HPDE6-E6E7 (cell line): ENCODE measurements around the gene SMAD1.
"Not testable (repeated sequence)": the region's sequence is repeated elsewhere in the genome, so short reads cannot be mapped to it uniquely, and the experiment has no call there.

ENCODE experiments used
- DNase-seq: peaks from one replicate; pipeline ENCODE4 v3.0.0; 2011; ENCODE audit warnings: missing footprints; ENCODE audit errors: extremely low spot score

SMAD1 gene

GRCh38 chr4:145564540-145564939 lies 82.9 kb downstream of the SMAD1 start:
- DNase-seq, result no peak

GRCh38 chr4:145565328-145565727 lies 83.7 kb downstream of the SMAD1 start:
- DNase-seq, result no peak

GRCh38 chr4:145566086-145566708 lies 84.5 kb downstream of the SMAD1 start:
- DNase-seq, result no peak

DNA sequence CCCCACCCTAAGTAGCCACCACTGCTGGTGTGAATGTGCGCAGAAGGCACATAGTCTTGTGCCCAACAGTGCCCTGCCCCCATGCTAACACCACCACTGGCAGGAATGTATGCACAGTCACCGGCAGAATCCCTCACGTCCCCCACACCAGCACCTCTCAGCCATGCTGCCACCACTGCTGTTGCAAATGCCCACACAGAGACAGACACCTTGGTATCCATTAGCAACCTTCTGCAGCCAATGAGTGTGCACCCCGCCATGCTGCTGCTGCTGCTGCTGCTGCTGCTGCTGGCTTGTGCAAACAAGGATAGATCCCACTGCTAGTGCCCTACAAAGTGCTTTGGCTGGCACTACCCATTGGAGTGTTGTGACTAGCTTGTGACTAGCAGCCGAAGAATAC lies 85.1 kb downstream of the SMAD1 start:
- DNase-seq, result no peak

DNA sequence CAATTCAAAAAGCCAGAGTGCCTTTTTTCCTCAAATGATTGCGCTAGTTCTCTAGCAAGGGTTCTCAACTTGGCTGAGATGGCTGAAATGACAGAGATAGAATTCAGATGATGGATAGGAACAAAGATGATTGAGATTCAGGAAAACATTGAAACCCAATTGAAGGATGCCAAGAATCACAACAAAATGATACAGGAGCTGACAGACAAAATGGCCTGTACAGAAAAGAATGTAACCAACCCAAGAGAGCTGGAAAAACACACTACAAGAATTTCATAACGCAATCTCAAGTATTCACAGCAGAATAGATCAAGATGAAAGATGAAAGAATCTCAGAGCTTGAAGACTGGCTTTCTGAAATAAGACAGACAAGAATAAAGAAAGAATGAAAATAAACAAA lies 85.9 kb downstream of the SMAD1 start:
- no peak for DNase-seq

- DNase-seq, result not testable (repeated sequence)
Measured at GRCh38 chr4:145574546-145574945, 92.9 kb downstream of the SMAD1 start.

GRCh38 chr4:145580906-145581305 lies 99.3 kb downstream of the SMAD1 start:
- no peak for DNase-seq

DNA sequence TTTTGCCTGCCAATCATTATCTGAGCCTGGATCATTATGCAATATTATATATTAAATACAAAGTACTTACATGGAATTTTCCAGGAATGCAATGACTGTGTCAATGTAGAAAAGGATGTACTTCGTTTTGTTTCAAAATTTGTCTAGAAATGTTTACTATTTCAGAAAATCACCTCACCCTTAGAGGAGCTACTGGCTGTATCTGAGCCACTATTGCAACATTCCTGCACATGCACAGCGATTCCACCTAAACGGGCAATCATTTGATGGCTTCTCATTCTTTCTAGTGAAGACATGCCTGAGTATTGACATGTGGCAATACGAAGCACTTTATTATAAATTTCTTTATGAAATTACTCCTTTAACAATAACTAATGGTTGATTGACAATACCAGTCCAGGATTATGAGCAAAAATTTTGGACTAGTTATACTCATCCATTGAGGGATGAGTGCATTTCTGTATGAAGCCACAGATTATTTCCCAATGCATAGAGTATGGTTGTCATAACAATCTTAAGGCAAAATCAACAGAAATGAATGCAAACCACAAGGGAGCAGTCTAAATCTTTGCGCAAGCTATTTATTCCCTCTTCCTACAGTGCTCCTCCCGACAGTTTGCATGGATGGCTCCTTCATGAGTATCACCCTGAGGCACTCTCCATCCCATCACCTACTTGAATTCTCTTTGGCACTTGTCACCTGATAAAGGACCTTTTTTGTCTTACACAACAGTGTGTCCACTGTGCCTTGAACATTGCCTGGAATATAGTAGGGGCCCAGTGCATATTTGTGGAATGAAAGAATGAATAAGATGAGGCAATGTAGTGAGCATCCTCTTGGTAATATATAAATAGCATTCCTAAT lies 101.8 kb downstream of the SMAD1 start:
- DNase-seq, result no peak

DNA sequence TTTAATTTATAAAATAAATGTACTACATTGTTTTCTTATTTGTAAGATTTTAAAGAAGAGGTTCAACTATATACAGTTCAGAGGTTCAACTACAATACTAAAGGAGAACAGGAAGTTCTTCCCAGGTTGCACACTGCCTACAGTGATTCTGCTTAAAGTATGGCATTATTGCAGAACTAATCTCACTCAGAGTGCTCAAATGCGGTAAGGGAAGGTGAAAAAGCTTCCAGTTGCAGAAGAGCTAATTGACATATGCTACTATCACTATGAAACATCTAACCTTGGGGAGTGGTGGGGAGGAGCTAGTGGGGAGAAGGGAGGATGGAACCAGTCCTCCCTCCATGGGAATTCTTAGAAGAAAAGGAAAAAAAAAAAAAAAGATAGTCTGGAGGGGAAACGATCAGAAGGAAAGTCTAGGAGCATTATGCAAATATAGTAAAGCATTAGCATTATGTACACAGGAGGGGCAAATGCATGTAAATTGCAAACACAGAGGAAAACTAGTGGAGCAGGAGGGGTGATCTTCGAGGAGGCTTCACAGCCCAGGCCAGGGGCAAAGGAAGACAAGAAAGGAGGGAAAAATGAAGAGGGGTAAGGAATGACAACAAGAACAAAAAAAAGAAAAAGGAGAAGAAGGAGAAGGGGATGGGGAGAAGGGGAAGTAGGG lies 105.6 kb downstream of the SMAD1 start:
- no peak for DNase-seq

DNA sequence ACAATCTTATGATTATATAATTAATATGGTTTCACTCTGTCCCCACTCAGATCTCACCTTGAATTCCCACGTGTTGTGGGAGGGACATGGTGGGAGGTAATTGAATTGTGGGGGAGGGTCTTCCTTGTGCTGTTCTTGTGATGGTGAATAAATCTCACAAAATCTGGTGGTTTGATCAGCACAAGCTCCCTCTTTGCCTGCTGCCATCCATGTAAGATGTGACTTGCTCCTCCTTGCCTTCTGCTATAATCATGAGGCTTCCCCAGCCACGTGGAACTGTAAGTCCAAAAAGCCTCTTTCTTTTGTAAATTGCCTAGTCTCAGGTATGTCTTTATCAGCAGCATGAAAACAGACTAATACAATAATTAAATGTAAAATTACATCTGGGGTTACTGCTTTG lies 107.7 kb downstream of the SMAD1 start:
- not testable (repeated sequence) for DNase-seq

DNA sequence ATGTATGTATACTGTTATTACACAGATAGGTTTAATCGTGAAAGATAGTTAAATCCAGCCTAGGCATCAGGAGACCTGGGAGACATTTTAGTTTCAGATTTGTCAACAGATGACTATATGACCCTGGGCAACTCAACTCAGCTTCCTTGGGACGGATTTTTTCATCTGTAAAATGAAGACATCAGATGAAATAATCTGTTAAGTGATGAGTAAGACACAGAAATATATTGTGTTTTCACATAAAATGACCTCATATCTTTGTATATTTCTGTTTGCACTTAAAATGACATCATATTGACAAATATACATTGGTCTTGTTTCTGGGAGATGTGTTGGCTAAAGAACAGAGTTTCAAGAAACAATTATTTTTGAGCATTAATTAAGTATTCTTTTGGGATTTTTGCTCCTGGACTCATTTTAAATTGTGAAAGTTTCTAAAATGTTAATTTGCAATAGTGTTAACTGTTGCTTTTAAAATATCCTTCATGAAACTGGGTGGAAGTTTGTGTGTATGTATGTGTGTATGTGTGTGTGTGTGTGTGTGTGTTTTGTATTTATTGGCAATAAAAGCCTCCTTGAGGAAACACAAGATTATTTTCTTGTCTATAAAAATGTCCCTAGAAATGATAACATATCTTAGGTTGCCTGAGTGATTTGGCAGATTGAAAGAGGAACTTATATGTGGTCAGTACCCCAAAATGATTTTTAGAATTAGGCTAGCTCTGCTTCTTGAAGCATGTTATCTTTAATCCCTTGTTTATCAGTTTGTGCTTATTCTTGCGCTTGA lies 108.5 kb downstream of the SMAD1 start:
- DNase-seq, result no peak

GRCh38 chr4:145602129-145602760 lies 120.6 kb downstream of the SMAD1 start:
- DNase-seq, result no peak

DNA sequence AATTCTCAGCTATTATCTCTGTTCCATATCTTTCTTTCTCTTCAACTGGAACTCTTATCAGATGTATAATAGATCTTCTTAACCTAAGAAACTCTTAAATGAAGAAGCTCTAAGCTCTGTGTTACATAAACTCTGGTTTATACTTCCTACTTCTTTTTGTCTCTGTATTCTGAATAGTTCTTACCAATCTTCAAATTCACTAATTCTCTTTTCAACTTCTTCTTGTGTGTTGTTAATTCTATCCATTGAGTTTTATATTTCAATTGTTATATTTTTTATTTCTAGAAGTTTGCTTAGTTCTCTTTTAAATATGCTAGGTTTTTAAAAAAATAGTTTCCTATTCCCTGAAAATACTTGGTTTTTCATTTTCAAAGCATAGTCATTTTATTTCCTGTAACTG lies 124.3 kb downstream of the SMAD1 start:
- no peak for DNase-seq
